Measurements from ENCODE around the gene TMEM167B.

Gene TMEM167B

DNA sequence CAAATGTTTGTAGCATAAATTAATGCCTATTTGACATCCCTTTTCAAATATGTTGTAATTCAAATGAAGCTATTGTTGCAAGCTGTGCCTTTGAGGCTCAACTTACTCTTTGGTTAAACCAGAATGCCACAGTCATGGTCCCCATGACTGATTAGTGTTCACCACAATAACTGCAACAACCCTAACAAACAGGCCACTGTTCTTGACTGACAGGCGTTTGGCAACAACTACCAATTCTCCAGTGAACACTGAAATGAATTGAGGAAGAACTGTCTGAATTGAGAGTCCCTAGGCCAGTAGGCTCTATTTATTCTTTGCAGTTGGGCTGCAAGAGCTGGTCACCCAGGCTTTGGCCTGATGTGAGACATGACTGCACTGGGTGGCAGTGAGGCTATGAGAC is 6.6 kb upstream of the TMEM167B start:
- no peak for FAIRE-seq

DNA sequence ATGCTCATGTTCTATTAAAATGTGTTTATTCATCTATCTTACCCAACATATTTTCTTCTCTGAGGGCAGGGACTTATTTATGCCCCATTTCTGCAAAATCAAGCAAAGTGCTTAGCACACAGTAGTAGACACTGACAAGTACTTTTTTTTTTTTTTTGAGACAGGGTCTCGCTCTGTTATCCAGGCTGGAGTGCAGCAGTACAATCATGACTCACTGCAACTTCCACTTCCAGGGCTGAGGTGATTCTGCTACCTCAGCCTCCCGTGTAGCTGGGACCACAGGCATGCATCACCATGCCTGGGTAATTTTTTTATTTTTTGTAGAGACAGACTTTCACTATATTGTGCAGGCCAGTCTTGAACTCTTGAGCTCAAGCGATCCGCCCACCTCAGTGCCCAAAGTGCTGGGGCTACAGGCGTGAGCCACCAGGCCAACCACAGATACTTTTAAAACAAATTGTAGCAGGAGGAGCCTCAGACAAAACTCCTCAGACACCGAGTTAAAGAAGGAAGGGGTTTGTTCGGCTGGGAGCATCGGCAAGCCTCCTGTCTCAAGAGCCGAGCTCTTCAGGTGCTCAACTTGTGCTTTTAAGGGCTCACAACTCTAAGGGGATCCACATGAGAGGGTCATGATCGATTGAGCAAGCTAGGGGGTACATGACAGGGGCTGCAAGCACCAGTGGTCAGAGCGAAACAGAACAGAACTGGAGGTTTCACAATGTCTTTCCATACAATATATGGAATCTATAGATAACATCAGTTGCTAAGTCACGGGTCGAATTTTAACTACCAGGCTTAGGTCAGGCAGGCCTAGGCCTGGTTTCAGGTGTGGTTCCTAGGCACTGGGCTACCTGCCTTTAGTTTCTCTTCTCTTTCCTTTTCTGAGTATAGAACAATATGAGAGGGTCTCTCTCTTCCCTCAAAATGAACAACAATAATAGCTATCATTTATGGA is 5.7 kb upstream of the TMEM167B start:
- no peak for FAIRE-seq

DNA sequence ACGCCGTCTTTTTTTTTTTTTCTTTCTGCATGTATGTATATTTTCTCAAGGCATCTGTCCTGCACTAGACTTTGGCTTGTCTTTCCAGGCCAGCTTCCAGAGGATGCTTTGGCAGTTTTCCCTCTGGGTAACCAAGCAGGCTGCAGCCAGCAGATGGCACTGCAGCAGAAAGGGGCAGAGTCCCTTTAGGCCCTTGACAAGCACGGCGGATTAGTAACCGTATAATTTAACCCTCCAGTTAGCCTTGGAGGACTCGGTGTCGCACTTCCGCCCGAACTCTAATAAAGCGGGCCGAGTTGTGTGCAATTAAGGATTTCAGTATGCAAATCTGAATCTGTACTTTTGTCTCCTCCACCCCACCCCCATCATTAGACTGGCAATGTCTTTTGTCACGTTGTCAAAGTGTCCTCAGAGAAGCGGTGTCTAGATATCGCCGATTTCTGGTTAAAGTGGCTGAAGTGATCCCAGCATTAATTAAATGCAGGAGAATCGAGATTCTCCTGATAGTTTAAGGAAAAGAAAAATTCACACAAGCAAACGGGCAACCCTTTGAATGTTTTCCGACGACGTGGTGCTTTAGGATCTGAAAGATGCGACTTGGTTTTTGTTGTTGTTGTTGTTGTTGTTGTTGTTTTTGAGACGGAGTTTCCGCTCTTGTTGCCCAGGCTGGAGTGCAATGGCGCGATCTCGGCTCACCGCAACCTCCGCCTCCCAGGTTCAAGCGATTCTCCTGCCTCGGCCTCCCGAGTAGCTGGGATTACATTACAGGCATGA is 1.1 kb upstream of the TMEM167B start:
- FAIRE-seq = peak; percentile 27

DNA sequence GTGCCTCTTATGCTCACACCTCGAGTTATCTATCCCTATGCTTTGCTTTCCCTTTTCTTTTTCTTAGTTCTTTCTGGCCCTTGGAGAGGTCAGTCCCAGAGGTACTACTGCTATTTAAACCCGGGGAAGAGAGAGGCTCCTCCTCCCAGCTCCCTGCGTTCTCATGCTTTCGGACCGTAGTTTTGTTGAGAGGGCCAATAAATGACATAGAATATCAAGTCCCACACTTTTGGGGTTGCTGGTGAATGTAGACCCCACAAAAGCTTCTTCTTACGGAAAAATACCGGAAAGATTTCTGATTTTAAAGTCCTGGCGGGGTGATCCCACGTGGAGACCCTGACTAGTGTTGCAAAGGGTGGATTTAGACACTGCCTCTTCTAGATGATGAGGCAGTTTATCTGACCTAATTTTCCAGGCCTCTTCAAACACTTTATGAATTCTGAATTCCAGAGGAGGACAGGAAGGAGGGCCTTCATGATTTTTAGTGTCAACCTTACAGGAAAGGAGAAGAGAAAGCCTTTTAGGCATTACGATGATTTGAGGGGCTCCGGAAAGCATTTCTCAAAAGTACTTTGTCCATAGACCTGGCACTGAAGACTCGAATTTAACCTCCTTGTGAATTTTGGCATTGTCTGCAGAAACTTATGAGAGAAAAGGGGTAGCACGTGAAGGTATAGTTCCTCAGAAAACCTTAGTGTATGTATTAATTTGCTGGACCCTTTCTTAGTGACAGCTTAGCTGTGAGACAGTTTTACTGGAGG is 694 bp downstream of the TMEM167B start:
- no peak for FAIRE-seq

DNA sequence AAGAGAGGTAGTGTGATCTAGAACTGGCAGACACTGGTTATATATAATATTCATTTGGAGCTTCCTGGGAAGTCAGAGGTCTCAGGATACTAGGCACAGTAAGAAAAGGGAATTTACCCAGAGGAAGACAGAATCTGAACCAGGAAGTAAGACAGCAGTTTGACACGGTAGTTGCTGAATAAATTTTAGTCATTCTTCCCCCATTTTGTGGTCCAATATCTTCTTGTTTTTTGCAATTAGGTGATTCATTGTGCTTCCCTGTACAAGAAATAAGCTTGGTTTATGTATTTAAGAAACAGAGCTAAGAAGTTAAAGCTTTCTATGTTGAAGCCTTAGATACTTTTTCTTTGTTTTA is 1.3 kb downstream of the TMEM167B start:
- no peak for FAIRE-seq

DNA sequence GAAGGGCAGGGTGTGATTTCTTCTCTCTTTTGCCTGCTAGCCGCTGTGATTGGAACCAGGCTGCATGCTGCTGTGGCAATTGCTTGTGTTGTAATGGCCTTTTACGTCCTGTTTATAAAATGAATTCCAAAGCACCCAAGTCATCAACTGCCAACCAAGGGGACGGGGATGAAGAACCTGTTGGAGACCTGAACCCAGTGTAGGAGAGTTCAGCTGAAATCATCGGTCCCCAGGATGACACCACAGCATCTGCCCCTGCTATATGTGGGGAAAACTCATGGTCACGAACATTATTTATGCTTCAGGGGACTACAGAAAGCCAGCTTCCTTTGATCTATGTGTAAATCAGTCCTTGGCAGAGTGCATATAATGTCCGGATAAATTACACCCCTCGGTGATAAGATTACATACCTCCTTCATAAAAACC is 3.8 kb downstream of the TMEM167B start:
- no peak for FAIRE-seq

DNA sequence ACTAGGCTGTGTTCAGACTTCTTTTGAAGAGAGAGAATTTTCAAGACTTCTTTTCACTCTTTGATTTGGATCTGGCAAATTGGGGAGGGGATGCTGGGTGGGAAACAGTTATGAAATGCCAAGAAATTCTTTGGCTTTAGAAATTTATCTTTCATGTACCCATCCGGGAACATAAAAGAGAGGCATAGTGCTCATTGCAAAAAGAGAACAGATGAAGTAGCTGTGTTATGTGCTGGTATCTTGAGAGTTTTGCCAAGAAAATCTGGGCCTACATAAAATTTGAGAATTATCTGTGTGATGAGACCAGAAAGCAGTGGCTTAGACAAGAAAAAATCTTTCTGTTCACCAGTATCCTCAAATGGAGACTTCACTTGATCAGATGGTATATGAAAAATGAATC is 4.3 kb downstream of the TMEM167B start:
- FAIRE-seq = no peak

DNA sequence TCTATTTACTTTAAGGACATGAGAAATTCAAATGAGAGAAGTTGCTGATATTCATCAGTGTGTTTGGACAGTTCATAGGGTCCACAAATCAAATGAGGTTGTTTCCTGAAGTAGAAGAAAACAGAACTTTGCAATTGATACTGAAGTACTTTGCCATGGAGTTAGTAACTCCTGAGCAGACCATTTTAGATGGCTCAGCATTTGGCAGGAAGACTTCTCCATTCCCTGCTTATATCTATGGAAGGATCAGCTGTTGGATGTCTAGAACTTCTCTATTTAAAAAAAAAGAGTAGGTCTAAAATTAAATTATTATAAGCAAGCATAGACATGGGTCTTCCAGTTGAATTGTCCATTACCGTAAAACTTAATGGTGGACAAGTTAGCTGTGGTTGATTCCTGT is 5.1 kb downstream of the TMEM167B start:
- no peak for FAIRE-seq

DNA sequence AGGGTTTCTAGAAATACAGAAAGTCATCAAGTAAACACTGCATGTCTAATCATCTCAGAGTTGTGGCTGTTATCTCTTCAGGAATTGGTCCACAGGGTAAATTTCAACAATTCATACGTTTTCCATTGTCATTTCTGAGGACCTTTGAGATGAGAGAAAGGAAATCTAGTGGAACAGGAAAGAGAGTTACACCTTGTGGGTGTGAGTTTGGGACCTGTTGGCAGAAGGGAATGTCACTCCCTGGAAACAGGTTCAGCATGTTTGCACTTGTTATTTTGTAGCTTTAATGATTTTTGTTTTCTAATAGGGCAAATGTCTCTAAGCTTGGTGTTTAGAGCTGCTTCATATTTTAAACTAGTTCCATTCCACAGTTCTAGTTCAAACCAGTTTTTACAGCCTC is 5.6 kb downstream of the TMEM167B start:
- no peak for FAIRE-seq

DNA sequence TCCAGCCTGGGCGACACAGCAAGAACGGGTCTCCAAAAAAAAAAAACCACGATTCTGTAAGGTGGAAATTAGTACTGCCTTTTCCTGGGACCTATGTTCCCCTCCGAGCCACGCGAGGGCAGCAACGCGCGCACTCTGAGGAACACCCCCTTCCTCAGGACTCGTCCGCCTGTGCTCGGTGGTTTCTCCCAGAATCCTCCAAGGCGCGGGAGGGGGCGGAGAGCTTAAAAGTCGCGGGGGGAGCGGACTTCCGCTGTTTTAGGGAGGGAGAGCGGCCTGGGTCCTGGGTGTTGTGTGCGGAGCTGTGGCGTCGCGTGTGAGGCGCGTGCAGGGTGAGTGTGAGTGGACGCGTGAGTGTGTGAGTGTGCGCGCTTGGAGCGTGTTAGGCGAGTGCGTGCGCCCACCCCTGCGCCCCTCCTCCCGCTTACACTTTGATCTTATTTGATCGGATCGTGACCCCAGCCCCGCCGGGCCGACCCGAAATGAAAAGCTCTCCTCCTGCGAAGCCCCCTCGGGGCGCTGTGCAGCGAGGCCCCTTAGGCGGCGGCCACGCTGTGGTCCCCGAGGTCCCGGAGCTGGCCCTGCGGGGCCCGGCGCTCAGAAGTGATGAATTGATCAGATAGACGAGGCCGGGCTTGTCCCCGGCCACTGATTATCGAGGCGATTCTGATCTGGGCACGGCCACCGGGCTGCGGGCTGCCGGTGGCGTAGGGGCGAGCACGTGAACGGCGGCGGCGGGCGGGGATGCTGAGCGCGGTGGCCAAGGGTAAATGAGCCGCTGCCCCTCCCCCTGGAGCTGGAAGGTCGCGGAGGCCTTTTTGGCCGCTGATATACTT is 9.6 kb downstream of the TMEM167B start:
- peak; percentile 96 for FAIRE-seq

DNA sequence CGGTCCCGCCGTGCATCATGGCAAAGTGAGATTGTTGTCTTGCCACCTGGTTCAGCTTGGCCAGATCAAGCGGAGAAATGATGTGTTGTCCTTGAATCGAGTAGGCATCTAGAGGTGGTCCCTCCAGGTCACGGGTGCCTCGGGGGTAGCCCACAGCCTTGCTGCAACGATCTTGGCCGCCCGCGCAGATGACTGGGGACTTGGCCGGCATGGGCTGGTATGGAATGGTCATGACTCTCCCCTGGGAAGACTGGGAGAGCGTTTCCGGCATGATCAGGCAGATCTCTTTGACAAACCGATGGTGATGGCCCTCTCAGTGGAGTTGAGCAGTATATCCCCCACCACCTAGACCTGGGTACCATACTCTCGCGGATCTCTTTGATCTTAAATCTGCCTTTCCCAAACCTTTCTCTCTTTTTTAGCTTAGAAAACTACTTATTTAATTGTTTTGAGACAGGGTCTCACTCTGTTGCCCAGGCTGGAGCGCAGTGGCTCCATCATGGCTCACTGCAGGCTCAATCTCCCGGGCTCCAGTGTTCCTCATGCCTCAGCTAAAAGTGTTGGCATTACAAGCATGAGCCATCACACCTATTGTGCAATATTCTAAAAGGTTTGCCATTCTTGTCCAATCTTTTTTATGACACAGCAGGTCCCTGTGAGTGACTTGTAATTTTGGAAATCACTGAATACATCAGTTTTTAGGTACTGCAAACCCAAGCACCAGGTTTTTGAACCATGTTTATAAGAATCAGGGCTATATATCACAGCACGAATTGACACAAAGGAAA is 14.0 kb downstream of the TMEM167B start:
- FAIRE-seq = no peak

DNA sequence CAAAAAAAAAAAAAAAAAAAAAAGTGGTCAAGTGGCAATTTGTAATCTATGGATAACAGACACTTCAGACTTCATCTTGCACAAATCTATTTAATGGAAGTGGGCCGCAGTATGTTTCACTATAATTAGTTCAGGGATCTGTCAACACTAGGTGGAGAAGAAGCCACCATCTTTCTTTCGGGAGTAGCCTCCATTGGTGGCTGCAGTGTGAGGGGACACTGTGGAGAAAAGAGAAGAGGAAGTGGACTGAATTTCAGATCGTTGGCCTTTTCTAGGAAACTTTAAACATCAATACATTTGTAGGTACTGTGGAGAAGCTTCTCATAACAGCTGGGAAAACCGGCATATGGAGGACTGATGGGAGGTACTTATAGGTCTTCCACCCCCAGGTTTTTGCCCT is 15.3 kb downstream of the TMEM167B start:
- FAIRE-seq = no peak

DNA sequence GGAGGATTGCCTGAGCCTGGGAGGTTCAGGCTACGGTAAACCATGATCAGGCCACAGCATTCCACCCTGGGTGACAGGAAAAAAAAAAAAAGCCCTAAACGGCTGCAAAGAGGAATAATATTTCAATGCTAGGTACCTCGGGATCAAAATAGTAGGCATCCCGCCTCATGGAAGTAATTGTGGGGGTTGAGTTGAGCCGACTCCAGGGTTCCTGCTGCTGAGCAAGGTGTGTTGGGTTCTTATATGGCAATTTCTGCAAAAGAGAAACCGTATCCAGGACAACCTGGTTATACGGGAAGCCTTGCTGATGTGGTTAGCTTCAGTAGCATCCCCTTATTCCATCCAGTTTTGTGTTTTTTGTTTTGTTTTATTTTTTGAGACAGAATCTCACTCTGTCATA is 17.2 kb downstream of the TMEM167B start:
- FAIRE-seq = no peak

DNA sequence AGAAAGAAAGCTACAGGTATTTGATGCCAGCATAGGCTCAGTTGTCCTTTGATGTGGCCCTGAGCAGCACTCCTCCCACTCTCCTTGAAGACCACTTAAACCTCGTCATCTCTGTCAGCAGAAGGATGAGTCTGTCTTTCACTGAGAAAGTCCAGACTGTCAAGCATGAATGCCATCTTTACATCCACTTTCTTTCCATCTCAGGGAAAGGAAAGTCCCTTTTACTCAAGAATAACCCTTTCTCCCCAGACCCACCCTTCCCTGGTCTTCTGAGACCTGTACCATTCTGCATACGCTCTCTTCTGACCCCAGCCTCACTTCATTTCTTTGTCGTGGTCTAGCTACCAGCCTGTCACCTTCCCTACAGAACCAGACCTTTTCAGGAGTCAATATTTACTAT is 19.3 kb downstream of the TMEM167B start:
- no peak for FAIRE-seq

DNA sequence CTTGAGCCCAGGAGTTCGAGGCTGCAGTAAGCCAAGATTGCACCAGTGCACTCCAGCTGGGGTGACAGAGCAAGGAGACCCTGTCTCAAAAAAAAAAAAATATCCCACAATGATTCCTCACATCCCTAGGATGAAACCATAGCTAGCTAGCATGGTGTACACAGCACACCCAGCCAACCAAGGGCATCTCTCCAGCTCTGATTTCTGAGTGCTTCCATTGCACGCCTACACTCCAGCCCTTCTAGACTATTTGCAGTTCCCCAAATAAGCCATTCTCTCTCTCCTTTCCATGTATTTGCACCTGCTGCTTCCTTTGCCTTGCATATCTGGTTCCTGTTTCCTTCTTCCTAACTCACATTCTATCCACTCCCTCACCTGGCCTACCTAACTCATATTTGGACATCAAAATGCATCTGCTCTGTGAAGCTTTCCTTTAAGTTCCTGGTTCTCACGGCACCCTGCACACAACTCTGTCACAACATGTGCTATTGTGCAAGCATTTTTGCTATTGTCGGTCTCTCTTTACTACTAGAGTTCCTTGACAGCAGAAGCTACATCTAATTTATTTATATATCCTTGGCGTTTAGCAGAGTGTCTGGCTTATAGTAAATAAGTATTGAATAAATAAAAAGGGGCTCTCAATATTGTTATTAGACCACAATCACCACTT is 21.0 kb downstream of the TMEM167B start:
- FAIRE-seq = no peak

DNA sequence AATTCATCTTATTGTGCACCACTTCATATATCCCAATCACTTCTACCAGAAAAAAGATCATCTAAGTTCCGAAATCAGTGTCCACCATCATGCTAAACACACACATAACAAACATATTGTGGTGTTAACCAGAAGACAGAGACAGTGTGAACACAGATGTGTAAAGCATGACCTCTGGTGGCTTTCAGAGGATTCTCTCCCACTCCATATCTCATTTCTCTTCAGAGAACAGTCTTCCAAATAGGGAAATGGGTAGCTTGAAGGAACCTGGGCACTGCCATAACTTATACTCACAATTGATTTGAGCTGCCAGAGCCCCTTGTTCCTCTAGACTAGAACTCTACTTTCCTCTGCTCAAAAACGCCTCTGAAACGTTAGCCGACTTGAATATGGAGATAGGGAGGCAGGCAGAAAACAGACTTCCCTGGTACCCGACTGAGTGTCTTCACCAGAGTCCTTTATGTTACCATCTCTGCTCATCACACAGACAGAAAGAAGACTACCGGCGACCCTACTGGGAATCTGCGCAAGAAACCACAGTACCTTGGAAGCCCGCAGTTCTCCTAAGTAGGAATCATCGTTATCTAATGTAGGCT is 21.6 kb downstream of the TMEM167B start:
- FAIRE-seq = no peak

DNA sequence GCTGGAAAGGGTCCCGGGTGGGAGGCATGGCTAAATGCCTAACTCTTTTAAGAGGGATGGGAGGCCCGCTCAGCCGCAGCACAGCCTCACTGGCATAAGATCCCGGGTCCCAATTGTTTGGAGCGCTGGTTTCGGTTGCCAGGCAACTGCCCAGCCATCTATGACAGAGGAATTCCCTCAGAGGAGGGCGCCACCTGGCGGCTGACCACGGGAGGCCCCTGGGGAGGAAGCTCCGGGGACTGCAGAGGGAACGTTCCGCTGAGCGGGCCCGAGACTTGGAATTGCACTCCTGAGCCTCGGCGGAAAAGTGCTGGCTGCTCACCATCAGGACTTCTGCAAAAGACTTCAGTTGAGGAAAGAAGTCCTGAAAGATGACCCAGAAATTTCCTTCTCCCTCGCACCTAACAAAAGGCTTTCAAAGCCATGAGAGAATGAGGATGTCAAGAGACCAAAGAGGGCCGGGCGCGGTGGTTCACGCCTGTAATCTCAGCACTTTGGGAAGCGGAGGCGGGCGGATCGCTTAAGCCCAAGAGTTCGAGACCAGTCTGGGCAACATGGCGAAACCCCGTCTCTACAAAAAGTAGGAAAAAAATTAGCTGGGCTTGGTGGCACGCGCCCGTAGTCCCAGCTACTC is 22.2 kb downstream of the TMEM167B start:
- FAIRE-seq = no peak

DNA sequence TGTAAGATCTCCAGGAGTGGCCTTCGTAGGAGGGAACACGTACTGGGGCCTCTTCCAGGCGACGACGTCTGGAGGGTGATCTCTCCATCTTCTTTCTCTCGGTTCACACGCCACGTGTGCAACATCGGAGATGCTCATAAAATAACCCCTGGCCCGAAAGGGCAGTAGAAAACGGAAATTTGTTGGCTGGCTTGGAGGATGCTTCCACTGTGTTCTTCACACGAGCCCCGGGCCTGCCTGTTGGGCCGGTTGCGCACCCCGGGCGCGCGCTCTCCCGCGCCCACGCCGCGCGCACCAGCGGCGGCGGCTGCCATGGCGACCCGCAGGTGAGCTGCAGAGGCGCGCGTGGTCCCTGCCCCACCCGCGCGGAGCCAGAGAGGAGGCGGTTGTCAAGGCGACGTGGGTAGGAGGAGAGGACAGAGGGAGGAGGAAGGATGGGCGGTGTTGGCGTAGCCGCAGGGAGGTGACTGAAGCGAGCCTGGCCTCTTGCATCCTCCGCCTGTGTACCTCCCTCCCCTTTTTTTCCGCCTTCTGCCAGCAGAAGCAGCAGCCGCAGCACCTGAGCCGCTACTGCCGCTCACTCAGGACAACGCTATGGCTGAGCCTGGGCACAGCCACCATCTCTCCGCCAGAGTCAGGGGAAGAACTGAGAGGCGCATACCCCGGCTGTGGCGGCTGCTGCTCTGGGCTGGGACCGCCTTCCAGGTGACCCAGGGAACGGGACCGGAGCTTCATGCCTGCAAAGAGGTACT is 23.2 kb downstream of the TMEM167B start, which contains the start of gene ELAPOR1:
Gene ELAPOR1, plus strand, starts transcription at position 526 of the 752 bp plus-strand sequence. Its CDS starts 69 bp downstream, at position 595.
- FAIRE-seq = no peak

DNA sequence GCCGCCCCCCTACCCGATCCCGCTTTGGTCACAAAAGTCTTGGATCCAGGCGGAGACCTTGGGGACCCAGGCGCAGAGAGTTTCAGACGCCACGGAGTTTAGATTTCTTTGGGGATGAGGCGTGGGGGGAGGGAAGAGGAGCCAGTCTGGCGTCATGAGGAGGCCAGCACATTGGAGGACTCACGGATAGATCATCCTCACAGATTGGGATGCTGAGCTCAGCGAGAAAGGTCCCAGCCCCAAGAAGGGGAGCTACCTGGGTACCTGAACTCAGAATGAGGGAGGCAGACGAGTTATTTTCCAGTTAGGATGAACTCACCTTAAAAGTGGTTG is 23.7 kb downstream of the TMEM167B start:
- no peak for FAIRE-seq
